NCI-H1417 treated with DMSO at 0.1 percent for 48 hours (cell line): Measurements from ENCODE around the gene DEGS2.
"Not testable (repeated sequence)": the region's sequence is repeated elsewhere in the genome, so short reads cannot be mapped to it uniquely, and the experiment has no call there.

ENCODE experiments used
- DNase-seq: peaks from one replicate; lab custom pipeline; 2025; lab: John Stamatoyannopoulos, UW

The DEGS2 gene

GRCh38 chr14:100159094-100159864 lies at the start of gene DEGS2:
TSS of gene DEGS2 (minus strand) at chr14:100159645. CDS start at chr14:100159587, 58 bp downstream.
- no peak for DNase-seq

DNA sequence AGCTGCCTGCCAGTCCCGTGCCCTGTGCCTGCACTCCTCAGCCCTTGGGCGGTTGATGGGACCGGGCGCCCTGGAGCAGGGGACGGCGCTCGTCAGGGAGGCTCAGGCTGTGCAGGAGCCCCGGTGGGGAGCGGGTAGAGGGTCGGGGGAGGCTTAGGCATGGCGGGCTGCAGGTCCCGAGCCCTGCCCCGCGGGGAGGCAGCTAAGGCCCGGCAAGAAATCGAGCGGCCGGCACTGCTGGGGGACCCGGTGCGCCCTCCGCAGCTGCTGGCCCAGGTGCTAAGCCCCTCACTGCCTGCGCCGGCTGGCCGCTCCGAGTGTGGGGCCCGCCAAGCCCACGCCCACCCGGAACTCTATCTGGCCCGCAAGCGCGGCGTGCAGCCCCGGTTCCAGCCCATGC lies 48.7 kb upstream of the DEGS2 start:
- not testable (repeated sequence) for DNase-seq

DNA sequence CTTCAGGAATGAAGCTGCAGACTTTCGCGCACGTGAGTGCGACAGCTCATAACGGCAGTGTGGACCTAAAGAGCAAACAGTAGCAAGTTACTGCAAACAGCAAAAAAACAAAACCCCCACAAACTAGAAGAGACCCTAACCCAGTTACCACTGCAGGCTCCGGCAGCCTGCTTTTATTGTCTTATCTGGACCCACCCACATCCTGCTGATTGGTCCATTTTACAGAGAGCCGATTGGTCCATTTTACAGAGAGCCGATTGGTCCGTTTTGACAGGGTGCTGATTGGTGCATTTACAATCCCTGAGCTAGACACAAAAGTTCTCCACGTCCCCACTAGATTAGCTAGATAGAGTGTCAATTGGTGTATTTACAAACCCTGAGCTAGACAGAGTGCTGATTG lies 48.1 kb upstream of the DEGS2 start:
- DNase-seq = not testable (repeated sequence)

DNA sequence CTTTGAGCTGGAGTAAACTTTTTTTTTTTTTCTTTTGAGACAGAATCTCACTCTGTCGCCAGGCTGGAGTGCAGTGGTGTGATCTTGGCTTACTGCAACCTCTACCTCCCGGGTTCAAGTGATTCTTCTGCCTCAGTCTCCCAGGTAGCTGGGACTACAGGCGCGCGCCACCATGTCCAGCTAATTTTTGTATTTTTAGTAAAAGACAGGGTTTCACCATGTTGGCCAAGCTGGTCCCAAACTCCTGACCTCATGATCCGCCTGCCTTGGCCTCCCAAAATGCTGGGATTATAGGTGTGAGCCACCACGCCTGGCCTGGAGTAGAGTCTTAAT lies 45.4 kb upstream of the DEGS2 start:
- DNase-seq = not testable (repeated sequence)

- no peak for DNase-seq
Observed at GRCh38 chr14:100203962-100204834, 44.8 kb upstream of the DEGS2 start.

DNA sequence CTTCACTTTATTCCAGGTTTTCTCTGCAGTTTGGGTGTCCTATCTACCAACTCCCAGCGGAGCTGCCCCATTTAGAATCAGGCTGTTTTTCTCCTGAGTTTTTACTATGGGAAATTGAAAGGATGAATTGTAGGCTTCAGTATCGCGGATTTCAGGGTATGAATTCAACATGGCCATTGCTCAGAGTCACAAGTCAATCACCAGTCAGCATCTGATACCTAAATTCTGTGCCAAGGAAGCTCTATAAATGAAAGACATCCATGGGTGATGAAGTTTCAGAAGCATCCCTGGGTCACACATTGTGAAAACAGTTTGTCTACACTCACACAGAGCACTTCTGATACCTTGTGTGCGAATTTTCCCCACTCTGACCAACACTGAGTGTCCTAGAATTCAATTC lies 43.7 kb upstream of the DEGS2 start:
- DNase-seq = no peak

DNA sequence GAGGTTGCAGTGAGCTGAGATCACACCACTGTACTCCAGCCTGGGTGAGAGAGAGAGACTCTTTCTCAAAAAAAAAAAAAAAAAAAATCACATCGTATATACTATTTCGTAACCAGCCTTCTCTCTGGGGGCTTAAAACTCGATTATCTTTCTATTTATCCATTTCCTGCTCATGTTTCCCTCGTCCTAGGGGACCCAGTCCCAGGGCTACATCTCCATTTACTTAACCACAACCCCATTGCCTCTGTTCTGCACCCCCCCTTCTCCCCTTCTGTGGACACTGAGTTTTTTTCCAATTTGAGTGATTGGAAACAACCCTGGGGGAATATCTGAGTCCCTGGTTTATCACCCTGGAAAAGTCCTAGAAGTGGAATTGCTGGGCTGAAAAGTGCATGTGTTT lies 43.3 kb upstream of the DEGS2 start:
- DNase-seq = no peak

DNA sequence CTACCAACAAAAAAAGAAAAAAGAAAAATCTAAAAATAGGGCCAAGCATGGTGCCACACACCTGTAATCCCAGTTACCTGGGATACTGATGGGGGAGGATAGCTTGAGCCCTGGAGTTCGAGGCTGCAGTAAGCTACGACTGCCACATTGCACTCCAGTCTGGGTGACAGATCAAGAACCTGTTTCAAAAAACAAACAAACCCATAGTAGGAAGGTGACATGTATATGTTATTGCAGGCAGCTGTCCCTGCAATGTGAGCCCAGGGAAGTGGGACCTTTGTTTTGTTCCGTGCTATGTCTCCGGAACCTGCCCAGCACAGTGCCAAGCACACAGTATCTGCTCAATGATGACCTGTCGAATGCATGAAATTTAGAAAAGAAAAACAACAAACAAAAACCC lies 42.3 kb upstream of the DEGS2 start:
- no peak for DNase-seq

GRCh38 chr14:100200311-100200710 lies 40.9 kb upstream of the DEGS2 start:
- no peak for DNase-seq

- DNase-seq = no peak
Observed at GRCh38 chr14:100199240-100199860, 39.9 kb upstream of the DEGS2 start.

DNA sequence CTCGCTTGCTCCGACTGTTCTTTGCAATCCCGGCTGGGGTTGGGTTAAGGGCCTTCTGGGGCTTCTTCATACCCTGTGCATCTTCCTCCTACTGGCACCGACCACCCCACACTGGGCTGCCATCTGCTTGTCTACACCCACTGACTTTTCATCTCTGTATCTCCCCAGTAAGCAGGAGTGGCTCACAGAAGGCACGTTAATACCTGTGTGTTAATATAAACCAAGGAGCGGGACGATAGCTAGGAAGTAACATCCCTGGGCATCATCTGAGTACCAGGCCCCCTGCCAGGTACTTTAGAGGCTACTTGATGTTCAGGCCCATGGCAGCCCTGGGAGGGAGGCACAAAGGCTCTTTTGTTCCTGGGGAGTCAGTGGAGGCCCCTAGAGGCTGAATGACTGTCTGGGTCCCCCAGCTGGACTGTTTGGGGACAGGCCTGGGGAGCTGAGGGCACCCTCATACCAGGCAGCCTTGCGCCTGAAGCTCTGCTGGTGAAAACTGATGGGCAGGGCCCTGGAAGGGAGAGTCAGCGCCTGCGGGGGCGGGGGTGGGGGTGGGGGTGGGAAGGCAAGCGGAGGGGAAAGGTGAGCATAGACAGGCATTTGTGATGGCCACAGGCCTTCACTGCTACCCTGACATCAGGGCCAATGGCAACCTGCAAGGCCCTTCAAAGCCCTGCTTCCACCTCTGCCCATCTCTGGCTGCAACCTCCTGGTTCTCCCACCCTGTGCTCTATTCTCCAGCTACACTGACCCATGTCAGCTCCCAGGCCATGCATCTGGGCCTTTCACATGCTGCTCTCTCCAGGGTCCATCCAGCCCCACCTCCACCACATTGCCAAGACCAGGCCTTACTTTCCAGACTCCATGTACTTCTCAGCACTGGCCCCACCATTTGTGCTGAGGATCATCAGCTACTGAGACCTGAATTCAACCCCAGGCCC lies 34.2 kb upstream of the DEGS2 start:
- DNase-seq = no peak

DNA sequence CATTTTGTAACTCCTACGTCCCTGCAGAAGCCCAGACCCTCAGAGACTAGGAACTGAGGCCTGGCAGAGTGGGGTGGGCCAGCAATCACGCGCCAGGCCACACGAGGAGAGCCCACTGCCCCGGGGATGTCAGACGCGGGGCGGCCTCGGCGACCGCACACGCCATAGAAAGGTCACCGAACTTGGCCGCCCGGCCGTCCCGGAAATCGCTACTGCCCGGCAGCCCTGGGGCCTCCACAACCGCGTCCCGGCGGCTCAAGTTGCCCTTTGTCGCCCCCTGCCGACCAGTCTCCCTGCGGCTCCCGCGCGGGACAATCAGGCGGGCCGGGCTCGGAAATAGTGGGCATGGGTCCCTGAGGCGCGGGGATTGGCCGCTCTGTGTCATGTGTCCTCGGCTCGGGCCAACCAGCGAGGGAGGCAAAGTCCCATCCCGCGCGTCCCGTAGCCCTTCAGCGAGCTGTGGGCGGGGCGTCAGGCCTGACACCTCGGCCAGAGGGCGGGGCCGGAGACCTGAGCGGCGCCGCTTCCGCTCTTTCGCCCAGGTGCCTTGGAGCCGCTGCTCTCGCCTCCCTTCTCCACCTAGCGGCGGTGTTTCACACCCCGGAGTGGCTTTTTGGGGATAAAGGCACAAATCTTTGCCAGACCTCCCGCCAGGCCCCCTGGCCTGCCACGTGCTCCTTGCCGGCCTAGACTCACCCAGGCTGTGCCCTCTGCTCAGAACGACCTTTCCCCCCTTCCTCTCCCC lies 33.4 kb upstream of the DEGS2 start:
- DNase-seq = peak; percentile 90

DNA sequence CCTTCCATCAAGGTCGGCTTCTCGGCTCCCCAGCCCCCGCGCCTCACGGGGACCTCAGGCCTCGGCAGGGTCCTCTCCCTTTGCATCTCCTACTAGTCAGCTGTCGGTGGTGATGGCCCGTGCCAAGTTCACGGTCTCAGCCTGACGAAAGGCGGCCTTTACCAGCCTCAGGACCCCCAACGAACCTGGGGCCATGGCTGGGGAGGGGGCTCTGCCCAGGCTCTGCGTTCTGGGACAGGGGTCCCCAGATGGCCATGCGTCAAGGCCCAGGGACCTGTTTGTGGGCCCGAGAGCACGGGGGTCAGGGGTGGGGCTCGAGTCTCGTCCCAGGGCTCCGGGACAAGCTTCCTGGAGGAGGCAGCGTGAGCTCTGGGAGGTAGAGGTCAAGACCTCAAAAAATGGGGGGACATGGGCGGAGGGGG lies 32.8 kb upstream of the DEGS2 start:
- DNase-seq = no peak

DNA sequence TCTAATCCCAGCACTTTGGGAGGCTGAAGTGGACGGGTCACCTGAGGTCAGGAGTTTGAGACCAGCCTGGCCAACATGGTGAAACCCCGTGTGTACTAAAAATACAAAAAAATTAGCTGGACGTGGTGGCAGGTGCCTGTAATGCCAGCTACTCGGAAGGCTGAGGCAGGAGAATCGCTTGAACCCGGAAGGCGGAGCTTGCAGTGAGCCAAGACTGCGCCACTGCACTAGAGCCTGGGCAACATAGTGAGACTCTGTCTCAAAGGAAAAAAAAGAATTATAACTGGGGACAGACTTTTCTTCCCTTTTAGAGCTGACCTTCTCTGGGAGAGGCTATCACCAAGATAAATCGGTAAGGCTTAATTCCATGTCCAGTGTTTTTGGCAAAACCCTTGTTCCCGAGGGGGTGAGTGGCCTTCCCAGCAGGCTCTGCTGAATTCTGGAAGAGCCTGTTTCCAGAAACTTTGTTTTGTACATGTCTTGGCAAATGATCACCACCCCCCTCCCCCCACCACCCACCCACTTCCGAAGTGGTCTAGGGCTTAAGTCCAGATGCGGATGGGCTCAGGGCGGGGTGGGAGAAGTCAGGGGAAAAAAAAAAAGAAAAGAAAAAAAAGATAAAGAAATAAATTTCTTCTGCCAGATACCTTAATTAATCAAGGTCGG lies 32.3 kb upstream of the DEGS2 start:
- no peak for DNase-seq

DNA sequence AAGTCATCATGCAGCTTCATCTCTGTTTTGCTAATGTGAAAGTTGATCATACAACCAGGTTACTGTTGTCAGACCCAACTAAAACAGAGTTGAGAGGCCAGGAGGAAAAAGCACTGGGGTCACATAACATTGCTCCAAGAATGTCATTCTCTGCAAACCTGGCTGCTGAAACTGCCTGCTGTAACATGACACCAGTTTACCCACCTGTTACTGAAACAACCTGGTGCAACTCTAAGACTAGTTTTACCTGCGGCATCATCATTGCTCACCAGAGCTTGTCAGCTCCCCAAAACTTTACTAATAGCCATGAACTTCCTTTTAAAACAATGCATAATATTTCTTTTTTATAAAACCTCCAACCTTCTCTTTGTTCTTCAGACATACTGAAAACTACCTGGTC lies 30.7 kb upstream of the DEGS2 start:
- no peak for DNase-seq

DNA sequence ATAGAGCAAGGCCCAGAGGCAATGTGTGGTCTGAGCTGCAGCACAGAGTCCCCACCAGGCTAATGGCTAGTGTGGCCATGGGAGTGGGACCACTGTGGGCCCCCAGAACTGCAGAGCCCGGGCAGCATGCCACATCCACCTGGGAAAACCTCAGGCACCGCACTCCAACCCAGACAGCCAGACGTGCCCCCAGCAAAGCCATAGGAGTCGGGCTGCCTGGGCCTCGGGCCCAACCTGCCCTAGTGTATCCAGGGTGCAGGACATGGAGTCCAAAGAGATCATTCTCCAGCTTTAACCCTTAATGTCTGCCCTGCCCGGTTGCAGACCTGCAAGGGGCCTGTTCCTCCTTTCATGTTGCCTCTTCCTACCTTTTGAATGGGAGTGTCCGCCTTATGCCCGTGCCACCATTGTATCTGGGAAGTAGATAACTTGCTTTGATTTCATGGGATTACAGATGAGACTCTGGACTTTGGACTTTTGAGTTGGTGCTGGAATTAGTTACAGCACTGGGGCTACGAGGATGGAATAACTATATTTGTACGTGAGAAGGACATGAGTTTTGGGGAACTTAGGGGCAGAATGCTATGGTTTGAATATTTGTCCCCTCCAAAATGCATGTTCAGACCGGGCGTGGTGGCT lies 29.1 kb upstream of the DEGS2 start:
- DNase-seq = no peak

DNA sequence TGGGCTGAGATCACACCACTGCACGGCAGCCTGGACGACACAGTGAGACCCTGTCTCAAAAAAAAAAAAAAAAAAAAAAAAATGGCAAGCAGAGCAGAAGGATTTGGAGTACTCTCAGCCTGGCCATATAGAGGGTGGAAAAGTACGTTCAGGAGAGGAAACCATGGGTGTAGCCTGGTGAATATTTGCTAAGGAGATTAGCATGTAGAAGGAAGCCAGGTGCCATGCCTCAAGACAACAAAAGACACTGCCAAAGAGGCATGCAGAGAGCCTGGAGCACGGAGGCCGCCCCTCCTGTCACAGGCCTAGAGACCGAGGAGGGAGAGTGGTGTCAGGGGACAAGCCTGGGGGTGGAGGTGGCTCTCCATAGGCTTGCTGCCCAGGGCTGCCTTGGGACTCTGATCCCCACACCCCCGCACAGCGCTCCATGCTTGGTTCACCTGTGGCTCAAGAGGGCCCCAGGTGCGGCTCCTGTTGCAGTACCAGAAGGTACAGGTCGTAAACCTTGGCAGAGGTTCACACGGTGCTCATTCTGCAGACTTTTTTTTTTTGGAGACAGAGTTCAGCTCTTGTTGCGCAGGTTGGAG lies 27.9 kb upstream of the DEGS2 start:
- no peak for DNase-seq

- DNase-seq = not testable (repeated sequence)
Observed at GRCh38 chr14:100181876-100182551, 22.6 kb upstream of the DEGS2 start.

DNA sequence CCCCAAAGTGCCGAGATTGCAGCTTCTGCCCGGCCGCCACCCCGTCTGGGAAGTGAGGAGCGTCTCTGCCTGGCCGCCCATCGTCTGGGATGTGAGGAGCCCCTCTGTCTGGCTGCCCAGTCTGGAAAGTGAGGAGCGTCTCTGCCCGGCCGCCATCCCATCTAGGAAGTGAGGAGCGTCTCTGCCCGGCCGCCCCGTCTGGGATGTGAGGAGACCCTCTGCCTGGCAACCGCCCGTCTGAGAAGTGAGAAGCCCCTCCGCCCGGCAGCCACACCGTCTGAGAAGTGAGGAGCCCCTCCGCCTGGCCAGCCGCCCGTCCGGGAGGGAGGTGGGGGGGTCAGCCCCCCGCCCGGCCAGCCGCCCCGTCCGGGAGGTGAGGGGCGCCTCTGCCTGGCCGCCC lies 21.2 kb upstream of the DEGS2 start:
- not testable (repeated sequence) for DNase-seq
